ENCODE results near the gene IRF1.

GRCh38 chr5:132539716-132540115, 49.1 kb upstream of the IRF1 start:
- TF ChIP-seq MAFK (IDR thresholded peaks at IDR 0.05; ENCODE audit: low read depth, low read length) (no peak), RAD21 (IDR thresholded peaks at IDR 0.05; ENCODE audit: low read length) (no peak), RFX5 (IDR thresholded peaks at IDR 0.05; ENCODE audit: low read depth, low read length) (no peak), USF2 (IDR thresholded peaks at IDR 0.05; ENCODE audit: low read depth, low read length) (no peak), CHD1 (IDR thresholded peaks at IDR 0.05; ENCODE audit: low read depth, low read length) (no peak)
- TF ChIP-seq, protein P1, sequence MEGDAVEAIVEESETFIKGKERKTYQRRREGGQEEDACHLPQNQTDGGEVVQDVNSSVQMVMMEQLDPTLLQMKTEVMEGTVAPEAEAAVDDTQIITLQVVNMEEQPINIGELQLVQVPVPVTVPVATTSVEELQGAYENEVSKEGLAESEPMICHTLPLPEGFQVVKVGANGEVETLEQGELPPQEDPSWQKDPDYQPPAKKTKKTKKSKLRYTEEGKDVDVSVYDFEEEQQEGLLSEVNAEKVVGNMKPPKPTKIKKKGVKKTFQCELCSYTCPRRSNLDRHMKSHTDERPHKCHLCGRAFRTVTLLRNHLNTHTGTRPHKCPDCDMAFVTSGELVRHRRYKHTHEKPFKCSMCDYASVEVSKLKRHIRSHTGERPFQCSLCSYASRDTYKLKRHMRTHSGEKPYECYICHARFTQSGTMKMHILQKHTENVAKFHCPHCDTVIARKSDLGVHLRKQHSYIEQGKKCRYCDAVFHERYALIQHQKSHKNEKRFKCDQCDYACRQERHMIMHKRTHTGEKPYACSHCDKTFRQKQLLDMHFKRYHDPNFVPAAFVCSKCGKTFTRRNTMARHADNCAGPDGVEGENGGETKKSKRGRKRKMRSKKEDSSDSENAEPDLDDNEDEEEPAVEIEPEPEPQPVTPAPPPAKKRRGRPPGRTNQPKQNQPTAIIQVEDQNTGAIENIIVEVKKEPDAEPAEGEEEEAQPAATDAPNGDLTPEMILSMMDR (conservative IDR thresholded peaks at IDR 0.05; ENCODE audit: low read depth, low read length) = no peak
